Stimulated activated CD8-positive, alpha-beta memory T cell treated with anti-CD3 and anti-CD28 coated beads, Interleukin-2, amount 100 ng/mL, for 48 hours (primary cell): ENCODE data around the gene ALX1.
"Not testable (repeated sequence)": the region's sequence is repeated elsewhere in the genome, so short reads cannot be mapped to it uniquely, and the experiment has no call there.

Experiments
- DNase-seq, 2 donors: peaks; one replicate each; pipeline ENCODE4 v3.0.0-alpha.2; 2020; ENCODE audit warnings: low read depth in 2 of 2

The ALX1 gene

DNA sequence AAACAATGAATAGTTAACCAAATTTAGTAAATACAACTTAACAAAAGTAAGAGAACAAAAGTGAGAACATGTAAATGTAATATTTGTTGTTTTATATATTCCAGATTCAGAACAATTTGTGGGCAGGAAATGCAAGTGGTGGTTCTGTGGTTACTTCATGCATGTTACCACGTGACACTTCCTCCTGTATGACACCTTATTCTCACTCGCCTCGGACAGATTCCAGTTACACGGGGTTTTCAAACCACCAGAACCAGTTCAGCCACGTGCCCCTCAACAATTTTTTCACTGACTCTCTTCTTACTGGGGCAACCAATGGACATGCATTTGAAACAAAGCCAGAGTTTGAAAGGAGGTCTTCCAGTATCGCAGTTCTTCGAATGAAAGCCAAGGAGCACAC is 21.0 kb downstream of the ALX1 start:
- no peak for DNase-seq

DNA sequence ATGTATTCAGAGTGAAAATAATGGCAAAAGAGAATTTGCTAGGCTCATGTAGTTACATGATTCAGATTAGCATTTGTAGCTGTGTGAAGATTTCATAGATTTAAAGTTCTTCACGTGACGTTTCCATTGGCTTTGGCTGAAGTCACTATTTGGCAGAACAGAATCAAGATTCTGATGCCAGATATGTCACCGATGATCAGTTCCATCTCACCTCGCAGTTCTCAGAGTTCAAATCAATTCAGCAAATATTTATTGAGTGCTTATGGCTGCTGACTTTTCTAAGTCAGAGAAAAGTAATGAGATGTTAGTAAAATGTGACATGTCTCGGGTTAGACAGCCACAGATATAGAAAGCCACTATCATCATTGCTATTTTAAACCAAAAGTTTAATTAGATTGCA is 28.4 kb downstream of the ALX1 start:
- DNase-seq, result no peak

DNA sequence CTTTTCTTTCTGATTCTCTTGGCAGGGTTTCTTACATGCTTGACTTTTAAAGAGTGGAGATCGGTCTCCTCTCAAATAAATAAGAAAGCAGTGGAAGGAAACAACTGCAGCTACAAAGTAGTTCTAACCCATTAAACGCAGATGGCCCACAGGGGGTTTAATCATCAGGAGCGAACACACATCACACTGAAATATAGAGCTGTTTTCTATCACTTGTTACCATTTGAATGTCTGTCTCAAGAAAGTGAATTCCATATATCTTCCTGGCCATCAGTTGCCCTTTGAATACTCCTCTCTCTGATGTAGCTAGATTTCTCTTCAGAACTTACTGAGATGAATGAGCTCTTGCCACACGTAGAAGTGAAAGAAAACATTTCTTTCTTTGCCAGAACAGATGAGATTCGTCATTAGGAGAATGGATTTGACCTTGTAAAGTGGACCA is 29.1 kb downstream of the ALX1 start:
- DNase-seq, result no peak

DNA sequence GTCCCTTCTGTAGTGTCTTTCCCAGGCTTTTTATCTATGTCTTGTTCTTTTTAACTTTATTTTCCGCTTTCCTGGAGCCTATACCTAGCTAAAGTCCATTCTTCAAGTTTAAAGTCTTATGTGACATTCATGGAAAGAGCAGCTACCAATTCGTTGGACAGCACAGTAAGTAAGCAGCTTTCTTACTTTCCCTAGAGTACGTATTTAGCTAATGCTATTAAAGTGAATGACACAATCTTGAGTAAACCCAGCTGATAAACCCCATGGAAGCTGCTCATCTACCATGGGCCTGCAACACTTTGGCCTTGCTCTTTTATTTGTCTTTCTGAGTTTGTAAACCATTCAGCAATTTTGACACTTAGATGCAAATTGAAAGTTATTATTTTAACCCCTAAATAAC is 30.0 kb downstream of the ALX1 start:
- no peak for DNase-seq

DNA sequence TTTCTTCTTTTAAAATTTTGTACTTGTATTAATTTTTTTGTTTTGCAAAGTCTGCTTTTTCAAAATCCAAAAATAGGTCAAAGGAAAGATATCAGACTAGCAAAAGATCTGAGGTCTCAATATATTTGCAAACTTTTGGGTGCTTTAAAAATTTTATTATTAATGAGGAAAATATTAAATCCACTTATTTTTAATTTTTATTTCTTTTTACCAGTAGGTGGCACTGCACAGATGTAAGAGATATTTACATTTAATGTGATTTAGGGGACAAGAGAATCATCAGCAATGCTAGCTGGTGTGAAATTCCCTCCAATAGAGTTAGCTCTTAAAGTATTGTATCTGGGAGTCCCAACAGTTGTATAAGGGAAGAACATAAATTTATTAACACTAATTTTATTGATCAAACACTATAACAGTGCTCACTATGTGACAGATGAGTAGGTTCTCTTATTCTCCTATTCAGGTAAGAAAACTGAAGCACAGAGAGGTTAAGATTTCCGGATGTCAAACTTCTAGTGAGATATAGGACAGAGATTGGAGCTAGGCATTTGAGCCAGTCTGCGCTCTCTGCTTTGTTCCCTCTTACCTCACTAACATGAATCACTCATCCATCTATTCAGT is 30.5 kb downstream of the ALX1 start:
- no peak for DNase-seq

DNA sequence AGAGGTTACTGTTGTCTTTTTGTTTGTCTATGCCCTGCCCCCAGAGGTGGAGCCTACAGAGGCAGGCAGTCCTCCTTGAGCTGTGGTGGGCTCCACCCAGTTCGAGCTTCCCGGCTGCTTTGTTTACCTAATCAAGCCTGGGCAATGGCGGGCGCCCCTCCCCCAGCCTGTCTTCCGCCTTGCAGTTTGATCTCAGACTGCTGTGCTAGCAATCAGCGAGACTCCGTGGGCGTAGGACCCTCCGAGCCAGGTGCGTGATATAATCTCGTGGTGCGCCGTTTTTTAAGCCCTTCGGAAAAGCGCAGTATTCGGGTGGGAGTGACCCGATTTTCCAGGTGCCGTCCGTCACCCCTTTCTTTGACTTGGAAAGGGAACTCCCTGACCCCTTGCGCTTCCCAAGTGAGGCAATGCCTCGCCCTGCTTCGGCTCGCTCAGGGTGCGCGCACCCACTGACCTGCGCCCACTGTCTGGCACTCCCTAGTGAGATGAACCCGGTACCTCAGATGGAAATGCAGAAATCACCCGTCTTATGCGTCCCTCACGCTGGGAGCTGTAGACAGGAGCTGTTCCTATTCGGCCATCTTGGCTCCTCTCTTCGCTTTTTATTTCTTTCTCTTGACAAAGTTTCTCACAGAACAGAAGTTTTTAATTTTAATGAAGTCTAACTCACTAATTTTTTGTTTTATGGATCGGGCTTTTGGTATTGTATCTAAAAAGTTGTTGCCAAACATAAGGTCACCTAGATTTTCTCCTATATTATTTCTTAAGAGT is 38.0 kb downstream of the ALX1 start:
- not testable (repeated sequence) for DNase-seq

DNA sequence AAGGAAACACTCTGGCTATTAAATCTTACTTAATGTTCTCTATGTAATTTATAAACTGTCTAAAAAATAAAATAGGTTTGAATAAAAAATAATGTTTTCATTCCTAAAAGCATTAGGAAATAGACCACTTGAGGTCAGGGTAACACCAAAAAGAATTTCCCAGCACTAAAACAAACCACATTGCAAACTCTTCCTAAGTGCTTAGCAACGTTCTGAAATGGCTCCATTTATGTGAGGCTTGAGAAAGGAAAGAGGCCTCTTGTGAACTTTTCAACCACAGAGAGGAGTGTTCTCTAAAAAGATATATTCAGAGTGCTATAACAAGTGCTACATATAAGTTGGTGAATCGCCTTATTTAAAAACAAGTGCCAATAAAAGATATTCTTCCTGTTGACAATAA is 42.7 kb downstream of the ALX1 start:
- no peak for DNase-seq

DNA sequence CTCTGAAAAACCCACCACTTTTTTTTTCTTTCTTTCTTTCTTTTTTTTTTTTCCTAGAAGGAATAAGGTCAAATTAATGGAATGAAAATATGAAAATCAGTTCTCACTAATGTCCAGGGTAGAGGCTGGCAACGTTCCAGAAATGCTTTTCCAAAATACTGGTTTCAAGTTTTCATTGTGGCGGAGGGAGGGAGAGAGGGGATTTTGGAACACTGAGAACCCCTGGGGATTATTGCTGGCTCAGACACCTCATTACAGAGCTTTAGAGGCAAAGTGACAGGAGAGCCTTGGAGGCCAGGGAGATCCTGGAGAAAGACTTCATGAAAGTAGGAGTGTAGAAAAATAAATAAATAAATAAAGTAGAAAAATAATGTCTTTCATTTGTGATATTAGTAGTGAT is 45.4 kb downstream of the ALX1 start:
- no peak for DNase-seq

DNA sequence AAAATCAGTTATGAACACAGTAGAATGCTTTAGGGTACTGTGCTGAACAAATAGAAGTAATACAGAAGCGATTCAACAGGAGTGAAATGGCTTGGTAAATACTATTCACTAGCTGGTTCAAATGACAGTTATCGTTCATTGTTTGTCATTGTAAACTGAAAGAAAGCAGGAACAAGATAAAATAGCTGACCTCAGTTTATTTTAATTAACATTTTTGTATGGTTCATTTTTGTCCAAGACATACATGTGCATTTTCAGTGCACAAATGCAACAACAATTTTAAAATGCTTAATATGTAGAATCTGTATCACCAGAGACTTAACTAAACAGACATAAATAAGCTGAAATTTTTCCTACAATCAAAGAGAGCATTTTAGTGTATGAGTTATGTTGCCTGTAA is 49.9 kb downstream of the ALX1 start:
- DNase-seq, result no peak

DNA sequence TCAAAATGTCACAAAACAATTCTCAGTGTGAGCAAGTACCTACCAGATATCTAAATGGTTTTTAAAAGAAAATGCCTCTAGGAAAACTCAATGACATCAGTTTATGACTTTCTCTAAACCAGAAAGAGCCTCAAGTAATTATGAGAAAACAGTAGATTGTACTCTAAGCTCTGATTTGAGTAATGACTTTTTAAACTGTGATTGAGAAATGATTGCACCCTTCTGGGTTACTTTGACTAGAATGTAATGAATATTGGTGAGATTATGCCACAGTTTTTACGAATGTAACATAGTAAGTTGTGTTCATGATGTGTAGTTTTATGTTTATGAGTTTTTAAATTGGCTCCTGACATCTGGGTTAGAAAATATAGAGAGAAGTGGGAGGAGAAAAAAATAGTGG is 68.8 kb downstream of the ALX1 start:
- DNase-seq, result no peak

DNA sequence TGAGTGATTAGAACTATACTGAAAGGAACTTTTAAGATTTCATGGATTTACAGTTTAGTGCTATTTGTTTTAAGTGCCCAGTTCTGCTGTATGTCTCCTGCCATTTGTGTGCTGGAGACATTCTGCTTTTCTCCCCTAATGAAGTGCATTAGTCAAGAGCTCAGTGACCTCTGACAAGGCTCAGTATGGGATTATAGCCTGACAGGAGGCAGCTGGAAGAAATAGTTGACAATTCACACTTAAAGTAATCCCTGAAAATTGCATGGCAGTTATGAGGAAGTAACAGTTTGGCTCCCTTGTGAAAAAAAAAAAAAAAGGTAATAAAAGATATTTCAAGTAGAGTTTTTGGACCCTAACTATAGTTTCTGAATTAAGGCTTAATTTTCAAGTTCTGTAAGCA is 70.3 kb downstream of the ALX1 start:
- no peak for DNase-seq
